SU-DHL-6 (cell line): Measurements from ENCODE around the gene ZFAND3.

Source experiments
- CTCF ChIP-seq: fragments of 200-600 bp; sonication (generic); IDR thresholded peaks from one replicate; pipeline ENCODE4 v1.5.1; 2017; ENCODE audit warnings: antibody characterized with exemption, mild to moderate bottlenecking, low read length, moderate library complexity; ENCODE audit not compliant: insufficient read depth, poor library complexity, severe bottlenecking
- EZH2phosphoT487 ChIP-seq: fragments of 200-600 bp; sonication (generic), shearing (Covaris generic); conservative IDR thresholded peaks from 2 replicates; pipeline ENCODE4 v1.6.1; 2018; ENCODE audit warnings: mild to moderate bottlenecking, antibody characterized with exemption, low read length, moderate library complexity, mixed read lengths

- TF ChIP-seq CTCF: no peak
- TF ChIP-seq EZH2phosphoT487: no peak
Measured at GRCh38 chr6:37960139-37960935, 140.8 kb downstream of the ZFAND3 start.
